Liver (tissue), 9 donors: ENCODE measurements around the gene PSME2. TPM values are rescaled to one million over a fixed set of nuclear protein-coding genes. Genes with fewer than 3 reads are reported as not detected.
A peak's percentile ranks its signal among the peaks of the same experiment; 100 is the strongest.

Experiments
- DNase-seq: peaks from one replicate; pipeline ENCODE4 v3.0.0-alpha.2; 2017; ENCODE audit warnings: low spot score
- H3K27ac ChIP-seq, 2 donors: one replicate each; pipeline ENCODE4 v1.7.0; 2013; ENCODE audit warnings: inconsistent platforms in 2 of 2, low read length in 2 of 2, control low read depth in 1 of 2, low read depth in 1 of 2, mild to moderate bottlenecking in 1 of 2
- H3K27me3 ChIP-seq, 4 donors: one replicate each; pipeline versions ENCODE4 v1.6.1 to v1.7.0; 2013; ENCODE audit warnings: low read length in 3 of 4, inconsistent platforms in 1 of 4, mild to moderate bottlenecking in 1 of 4, moderate library complexity in 1 of 4; ENCODE audit not compliant: control insufficient read depth in 4 of 4, insufficient read depth in 4 of 4
- H3K36me3 ChIP-seq, 4 donors: one replicate each; pipeline versions ENCODE4 v1.6.1 to v1.7.0; 2013; ENCODE audit warnings: low read length in 3 of 4, mild to moderate bottlenecking in 3 of 4, low read depth in 1 of 4, moderate library complexity in 1 of 4; ENCODE audit not compliant: control insufficient read depth in 4 of 4, insufficient read depth in 3 of 4
- H3K4me1 ChIP-seq, 4 donors: one replicate each; pipeline versions ENCODE4 v1.6.1 to v1.7.0; 2013; ENCODE audit warnings: low read length in 3 of 4, mild to moderate bottlenecking in 3 of 4, moderate library complexity in 1 of 4; ENCODE audit not compliant: control insufficient read depth in 4 of 4, insufficient read depth in 4 of 4
- H3K4me3 ChIP-seq, 3 donors: one replicate each; pipeline versions ENCODE4 v1.6.1 to v1.7.0; 2013; ENCODE audit warnings: low read length in 3 of 3, control low read depth in 1 of 3, low read depth in 1 of 3, mild to moderate bottlenecking in 1 of 3
- H3K9ac ChIP-seq, 2 donors: one replicate each; pipeline ENCODE4 v1.7.0; 2013; ENCODE audit warnings: low read length in 2 of 2, mild to moderate bottlenecking in 2 of 2, moderate library complexity in 2 of 2, control low read depth in 1 of 2, low read depth in 1 of 2
- H3K9me3 ChIP-seq, 4 donors: one replicate each; pipeline versions ENCODE4 v1.6.1 to v1.7.0; 2013; ENCODE audit warnings: low read length in 3 of 4; ENCODE audit not compliant: control insufficient read depth in 4 of 4
- EGR1 ChIP-seq, 2 donors: IDR thresholded peaks; 2 replicates each; pipeline ENCODE4 v1.6.1; 2016 to 2018; ENCODE audit warnings: antibody characterized with exemption in 2 of 2, low read depth in 2 of 2
- GABPA ChIP-seq, 2 donors: IDR thresholded peaks in 1 of 2; conservative IDR thresholded peaks in 1 of 2; 2 replicates each; pipeline ENCODE4 v1.6.1; 2016; ENCODE audit warnings: antibody characterized with exemption in 2 of 2, mild to moderate bottlenecking in 1 of 2, moderate library complexity in 1 of 2
- JUND ChIP-seq, 2 donors: IDR thresholded peaks; 2 replicates each; pipeline ENCODE4 v1.6.1; 2016; ENCODE audit warnings: antibody characterized with exemption in 2 of 2
- NR2F2 ChIP-seq: IDR thresholded peaks from 2 replicates; pipeline ENCODE4 v1.6.1; 2016; ENCODE audit warnings: antibody characterized with exemption
- RAD21 ChIP-seq, 2 donors: IDR thresholded peaks; 2 replicates each; pipeline ENCODE4 v1.6.1; 2016; ENCODE audit warnings: antibody characterized with exemption in 2 of 2, mild to moderate bottlenecking in 2 of 2
- RXRA ChIP-seq, 2 donors: IDR thresholded peaks; 2 replicates each; pipeline ENCODE4 v1.6.1; 2017 to 2018; ENCODE audit warnings: antibody characterized with exemption in 2 of 2, mild to moderate bottlenecking in 1 of 2
- SP1 ChIP-seq: IDR thresholded peaks from 2 replicates; pipeline ENCODE4 v1.6.1; 2018; ENCODE audit warnings: antibody characterized with exemption, mild to moderate bottlenecking
- TAF1 ChIP-seq: conservative IDR thresholded peaks from 2 replicates; pipeline ENCODE4 v1.6.1; 2016; ENCODE audit warnings: antibody characterized with exemption, mild to moderate bottlenecking
- YY1 ChIP-seq: IDR thresholded peaks from 2 replicates; pipeline ENCODE4 v1.6.1; 2016; ENCODE audit warnings: antibody characterized with exemption, mild to moderate bottlenecking
- WGBS: extraction: QIAGEN DNeasy Blood & Tissue Kit; methylation state at CpG from one replicate; pipeline ENCODE4 v1.1.7; 2013; 5-methylcytosine and 5-hydroxymethylcytosine counted together
- polyA plus RNA-seq, 2 donors: library from polyadenylated mRNA; stranded (reverse) in 1 of 2; unstranded in 1 of 2; fragments of 200-250 nt in 1 of 2; fragments of >200 nt in 1 of 2; fragmentation: Nextera tagmentation in 1 of 2; extraction: Ambion mirVana in 1 of 2; gene quantifications; one replicate each; pipeline versions ENCODE4 v1.2.1 to v1.2.3, GENCODE V29; 2013 to 2015
- total RNA-seq, 2 donors: library from RNA; depleted of rRNA; stranded (reverse); fragments of >200 nt; gene quantifications; one replicate each; pipeline ENCODE4 v1.2.3, GENCODE V29; 2014
- TF ChIP-seq, protein P1 (sequence below): IDR thresholded peaks from 2 replicates; pipeline ENCODE4 v1.6.1; 2016; ENCODE audit warnings: antibody characterized with exemption, mild to moderate bottlenecking
- TF ChIP-seq, protein P2 (sequence below): fragments of 150-350 bp; IDR thresholded peaks from 2 replicates; pipeline ENCODE4 v1.5.1; 2017; ENCODE audit warnings: improper control_type of control experiment, low read depth, low read length; ENCODE audit not compliant: missing input control
- TF ChIP-seq, protein P3 (sequence below): IDR thresholded peaks from 2 replicates; pipeline ENCODE4 v1.6.1; 2016; ENCODE audit warnings: antibody characterized with exemption
- donor health status: healthy.
- donor health status: healthy.
- donor health status: healthy.
- donor health status: healthy.
- donor health status: healthy.

PSME2 gene
- total and polyA plus RNA-seq, 4 donors: 56.9 to 247 (median 92.7) TPM

DNA sequence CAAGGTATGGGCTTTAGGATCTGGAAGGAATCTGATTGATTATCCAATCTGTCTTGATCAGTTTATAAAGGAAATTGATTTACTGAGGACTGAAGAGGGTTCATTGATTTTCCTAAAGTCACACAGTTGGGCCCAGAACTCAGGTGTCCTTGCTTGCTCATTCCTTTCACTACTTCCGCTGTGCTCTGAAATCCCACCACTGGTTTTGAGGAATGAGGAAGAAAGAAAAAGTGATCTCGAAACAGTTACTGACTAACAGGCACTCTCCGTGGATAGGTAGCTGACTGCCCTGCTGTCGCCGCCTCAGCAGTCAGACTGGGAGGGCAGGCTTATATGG lies 16.1 kb downstream of the PSME2 start, which contains the start of gene FITM1:
FITM1 (plus strand) TSS at position 280 of the 337 bp plus-strand sequence. CDS start 905 bp downstream, outside the sequence.
- Histone ChIP-seq H3K9me3 (no peaks in the 10 kb centered on the region), H3K4me3 (peak within 1 kb of the TSS in 1 of 3 donors; percentile 30), H3K4me1 (peaks cover 7 to 33% (median 27%) of the 10 kb centered on the region in 4 donors), H3K27me3 (no peaks in the 10 kb centered on the region), H3K9ac (peak within 1 kb of the TSS in 1 of 2 donors; percentile 36), H3K27ac (peak within 1 kb of the TSS; percentile 72 to 83), H3K36me3 (no peaks in the 10 kb centered on the region)
- TF ChIP-seq RAD21 (IDR thresholded peaks at IDR 0.05) (no peak), JUND (IDR thresholded peaks at IDR 0.05) (no peak), EGR1 (IDR thresholded peaks at IDR 0.05; ENCODE audit: low read depth in 2 of 2) (no peak), YY1 (no peak), RXRA (IDR thresholded peaks at IDR 0.05) (no peak)
- TF ChIP-seq, protein P1, sequence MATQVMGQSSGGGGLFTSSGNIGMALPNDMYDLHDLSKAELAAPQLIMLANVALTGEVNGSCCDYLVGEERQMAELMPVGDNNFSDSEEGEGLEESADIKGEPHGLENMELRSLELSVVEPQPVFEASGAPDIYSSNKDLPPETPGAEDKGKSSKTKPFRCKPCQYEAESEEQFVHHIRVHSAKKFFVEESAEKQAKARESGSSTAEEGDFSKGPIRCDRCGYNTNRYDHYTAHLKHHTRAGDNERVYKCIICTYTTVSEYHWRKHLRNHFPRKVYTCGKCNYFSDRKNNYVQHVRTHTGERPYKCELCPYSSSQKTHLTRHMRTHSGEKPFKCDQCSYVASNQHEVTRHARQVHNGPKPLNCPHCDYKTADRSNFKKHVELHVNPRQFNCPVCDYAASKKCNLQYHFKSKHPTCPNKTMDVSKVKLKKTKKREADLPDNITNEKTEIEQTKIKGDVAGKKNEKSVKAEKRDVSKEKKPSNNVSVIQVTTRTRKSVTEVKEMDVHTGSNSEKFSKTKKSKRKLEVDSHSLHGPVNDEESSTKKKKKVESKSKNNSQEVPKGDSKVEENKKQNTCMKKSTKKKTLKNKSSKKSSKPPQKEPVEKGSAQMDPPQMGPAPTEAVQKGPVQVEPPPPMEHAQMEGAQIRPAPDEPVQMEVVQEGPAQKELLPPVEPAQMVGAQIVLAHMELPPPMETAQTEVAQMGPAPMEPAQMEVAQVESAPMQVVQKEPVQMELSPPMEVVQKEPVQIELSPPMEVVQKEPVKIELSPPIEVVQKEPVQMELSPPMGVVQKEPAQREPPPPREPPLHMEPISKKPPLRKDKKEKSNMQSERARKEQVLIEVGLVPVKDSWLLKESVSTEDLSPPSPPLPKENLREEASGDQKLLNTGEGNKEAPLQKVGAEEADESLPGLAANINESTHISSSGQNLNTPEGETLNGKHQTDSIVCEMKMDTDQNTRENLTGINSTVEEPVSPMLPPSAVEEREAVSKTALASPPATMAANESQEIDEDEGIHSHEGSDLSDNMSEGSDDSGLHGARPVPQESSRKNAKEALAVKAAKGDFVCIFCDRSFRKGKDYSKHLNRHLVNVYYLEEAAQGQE: no peak
- TF ChIP-seq, protein P2, sequence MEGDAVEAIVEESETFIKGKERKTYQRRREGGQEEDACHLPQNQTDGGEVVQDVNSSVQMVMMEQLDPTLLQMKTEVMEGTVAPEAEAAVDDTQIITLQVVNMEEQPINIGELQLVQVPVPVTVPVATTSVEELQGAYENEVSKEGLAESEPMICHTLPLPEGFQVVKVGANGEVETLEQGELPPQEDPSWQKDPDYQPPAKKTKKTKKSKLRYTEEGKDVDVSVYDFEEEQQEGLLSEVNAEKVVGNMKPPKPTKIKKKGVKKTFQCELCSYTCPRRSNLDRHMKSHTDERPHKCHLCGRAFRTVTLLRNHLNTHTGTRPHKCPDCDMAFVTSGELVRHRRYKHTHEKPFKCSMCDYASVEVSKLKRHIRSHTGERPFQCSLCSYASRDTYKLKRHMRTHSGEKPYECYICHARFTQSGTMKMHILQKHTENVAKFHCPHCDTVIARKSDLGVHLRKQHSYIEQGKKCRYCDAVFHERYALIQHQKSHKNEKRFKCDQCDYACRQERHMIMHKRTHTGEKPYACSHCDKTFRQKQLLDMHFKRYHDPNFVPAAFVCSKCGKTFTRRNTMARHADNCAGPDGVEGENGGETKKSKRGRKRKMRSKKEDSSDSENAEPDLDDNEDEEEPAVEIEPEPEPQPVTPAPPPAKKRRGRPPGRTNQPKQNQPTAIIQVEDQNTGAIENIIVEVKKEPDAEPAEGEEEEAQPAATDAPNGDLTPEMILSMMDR: no peak
- 90% methylated on average over 5 of the region's 5 CpGs for WGBS
- DNase-seq: no peak

DNA sequence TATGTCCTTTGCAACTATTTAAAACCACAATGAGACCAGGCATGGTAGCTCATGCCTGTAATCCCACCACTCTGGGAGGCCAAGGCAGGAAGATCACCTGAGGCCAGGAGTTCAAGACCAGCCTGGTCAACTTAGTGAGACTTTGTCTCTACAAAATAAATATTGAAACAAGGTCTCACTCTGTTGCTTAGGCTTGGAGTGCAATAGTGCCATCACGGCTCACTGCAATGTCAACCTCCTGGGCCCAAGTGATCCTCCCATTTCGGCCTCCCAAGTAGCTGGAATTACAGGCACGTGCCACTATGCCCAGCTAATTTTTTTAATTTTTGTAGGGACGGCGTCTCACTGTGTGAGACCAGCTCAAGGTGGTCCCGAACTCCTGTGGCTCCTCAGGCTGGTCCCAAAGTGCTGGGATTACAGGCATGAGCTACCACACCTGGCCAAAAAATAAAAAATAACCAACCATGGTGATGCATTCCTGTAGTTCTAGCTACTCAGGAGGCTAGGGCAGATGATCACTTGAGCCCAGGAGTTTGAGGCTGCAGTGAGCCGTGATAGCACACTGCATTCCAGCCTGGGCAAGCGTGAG lies 16.9 kb downstream of the PSME2 start:
- H3K27me3 ChIP-seq: no peaks in the 10 kb centered on the region
- DNase-seq: no peak
- 86% methylated on average over 8 of the region's 8 CpGs for WGBS
- H3K4me1 ChIP-seq: peaks cover 7 to 30% (median 23%) of the 10 kb centered on the region in 4 donors
- no peak overlapping the region for H3K4me3 ChIP-seq
- no peak for TF ChIP-seq GABPA (IDR thresholded peaks at IDR 0.05 in 1 of 2, conservative IDR thresholded peaks at IDR 0.05 in 1 of 2)
- TF ChIP-seq, protein P2: no peak
- no peak for TF ChIP-seq NR2F2
- TF ChIP-seq TAF1: no peak
- no peak for TF ChIP-seq RXRA (IDR thresholded peaks at IDR 0.05)
- TF ChIP-seq, protein P3, sequence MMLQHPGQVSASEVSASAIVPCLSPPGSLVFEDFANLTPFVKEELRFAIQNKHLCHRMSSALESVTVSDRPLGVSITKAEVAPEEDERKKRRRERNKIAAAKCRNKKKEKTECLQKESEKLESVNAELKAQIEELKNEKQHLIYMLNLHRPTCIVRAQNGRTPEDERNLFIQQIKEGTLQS: no peak
- TF ChIP-seq SP1: no peak
- no peak overlapping the region for H3K9ac ChIP-seq
- peaks cover 0 to under 1% (median under 1%) of the 10 kb centered on the region in 4 donors for H3K36me3 ChIP-seq
- H3K27ac ChIP-seq: peak overlapping the region in 1 of 2 donors; percentile 28
- no peaks in the 10 kb centered on the region for H3K9me3 ChIP-seq
